Osteoblast (primary cell): ENCODE measurements around the gene MGAT5. TPM values are rescaled to one million over a fixed set of nuclear protein-coding genes. Genes with fewer than 3 reads are reported as not detected.

ENCODE experiments used
- DNase-seq: peaks from one replicate; pipeline ENCODE4 v3.0.0; 2011; ENCODE audit warnings: low spot score, mixed read lengths; ENCODE audit not compliant: insufficient read length; ENCODE audit errors: missing footprints
- H2AFZ ChIP-seq: 2 replicates; pipeline ENCODE4 v1.6.0; 2011; ENCODE audit warnings: mild to moderate bottlenecking, low read length
- H3K27ac ChIP-seq: 2 replicates; pipeline ENCODE4 v1.5.1; 2011; ENCODE audit warnings: mild to moderate bottlenecking, low read depth, low read length, moderate library complexity
- H3K27me3 ChIP-seq: 2 replicates; pipeline ENCODE4 v1.6.0; 2012; ENCODE audit warnings: mild to moderate bottlenecking, control low read depth, inconsistent platforms, low read length, moderate library complexity; ENCODE audit not compliant: insufficient read depth
- H3K36me3 ChIP-seq: 2 replicates; pipeline ENCODE4 v1.5.1; 2011; ENCODE audit warnings: mild to moderate bottlenecking, low read length, control low read depth, moderate library complexity; ENCODE audit not compliant: insufficient read depth
- H3K4me1 ChIP-seq: 2 replicates; pipeline ENCODE4 v1.5.1; 2011; ENCODE audit warnings: mild to moderate bottlenecking, low read length, control low read depth, moderate library complexity; ENCODE audit not compliant: insufficient read depth
- H3K4me2 ChIP-seq: 2 replicates; pipeline ENCODE4 v1.6.0; 2011; ENCODE audit warnings: mild to moderate bottlenecking, low read length; ENCODE audit not compliant: insufficient read depth
- H3K4me3 ChIP-seq: fragments of 200-600 bp; sonication (generic); 3 replicates; pipeline ENCODE4 v1.5.1; 2012; ENCODE audit warnings: mild to moderate bottlenecking, low read length, inconsistent platforms; ENCODE audit not compliant: insufficient read depth
- H3K79me2 ChIP-seq: 2 replicates; pipeline ENCODE4 v1.6.0; 2012; ENCODE audit warnings: mild to moderate bottlenecking, low read length, control low read depth, inconsistent platforms; ENCODE audit not compliant: insufficient read depth
- H3K9me3 ChIP-seq: 2 replicates; pipeline ENCODE4 v1.5.1; 2011; ENCODE audit warnings: low read depth, low read length, control low read depth
- H4K20me1 ChIP-seq: 2 replicates; pipeline ENCODE4 v1.6.0; 2012; ENCODE audit warnings: mild to moderate bottlenecking, low read length, control low read depth; ENCODE audit not compliant: insufficient read depth
- total RNA-seq: library from RNA; depleted of rRNA; stranded (reverse); fragments of >200 nt; gene quantifications from 2 replicates; pipeline ENCODE4 v1.2.3, GENCODE V29; 2012
- TF ChIP-seq, protein P1 (sequence below): IDR thresholded peaks from 2 replicates; pipeline ENCODE4 v1.5.1; 2011; ENCODE audit warnings: mild to moderate bottlenecking, low read depth, low read length, moderate library complexity; ENCODE audit errors: extremely low read depth

The MGAT5 gene
- total RNA-seq, 1 donor = 29.7 TPM

DNA sequence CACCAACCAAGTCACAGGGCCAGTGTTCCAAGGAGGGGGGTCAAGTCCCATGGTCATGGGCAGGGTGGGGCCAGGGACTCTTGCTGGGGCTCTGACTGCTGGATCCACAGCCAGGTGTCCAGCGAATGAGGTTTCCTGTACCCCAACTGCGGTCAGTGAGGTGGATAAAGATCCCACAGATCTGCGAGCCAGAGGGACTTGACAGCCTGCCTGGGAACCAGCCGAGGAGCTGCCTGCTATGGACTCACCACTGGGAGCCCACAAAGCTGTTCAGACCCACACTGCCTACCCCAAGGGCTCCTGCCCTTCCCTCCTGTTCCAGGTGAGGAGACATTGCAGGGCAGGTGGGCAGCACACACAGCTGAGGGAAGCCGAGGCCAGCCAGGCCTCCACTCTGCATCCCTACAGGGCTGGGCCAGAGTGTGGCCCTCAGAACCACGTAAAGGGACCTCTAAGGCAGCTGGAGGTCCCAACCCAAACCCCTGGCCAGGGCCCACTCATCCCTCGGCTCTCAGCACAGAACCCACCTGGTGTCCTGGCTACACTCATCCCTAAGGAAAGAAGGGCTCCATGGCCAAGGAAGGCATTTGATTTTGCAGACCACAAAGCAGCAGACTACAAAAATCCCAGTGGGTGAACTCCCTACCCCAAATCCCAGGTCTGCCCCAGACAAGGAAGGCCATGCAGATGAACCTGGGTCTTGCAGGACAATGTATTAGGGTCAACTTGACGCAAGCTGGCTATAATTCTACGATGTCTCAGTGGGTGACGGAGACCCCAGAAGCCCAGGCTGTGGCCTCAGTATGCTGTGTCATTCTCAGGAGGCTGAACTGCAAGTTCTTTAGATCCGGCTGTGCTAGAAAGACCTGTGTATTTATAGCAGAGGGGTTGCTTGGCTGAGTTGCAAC, 209.2 kb downstream of the MGAT5 start:
- Histone ChIP-seq H3K27ac (no peak overlapping the region), H3K79me2 (no peaks in the 10 kb centered on the region), H2AFZ (no peak overlapping the region), H3K36me3 (no peaks in the 10 kb centered on the region), H3K4me1 (no peaks in the 10 kb centered on the region), H3K4me2 (no peak overlapping the region), H3K9me3 (no peaks in the 10 kb centered on the region), H3K4me3 (no peak overlapping the region), H4K20me1 (no peaks in the 10 kb centered on the region), H3K27me3 (peaks cover 8% of the 10 kb centered on the region)
- TF ChIP-seq, protein P1, sequence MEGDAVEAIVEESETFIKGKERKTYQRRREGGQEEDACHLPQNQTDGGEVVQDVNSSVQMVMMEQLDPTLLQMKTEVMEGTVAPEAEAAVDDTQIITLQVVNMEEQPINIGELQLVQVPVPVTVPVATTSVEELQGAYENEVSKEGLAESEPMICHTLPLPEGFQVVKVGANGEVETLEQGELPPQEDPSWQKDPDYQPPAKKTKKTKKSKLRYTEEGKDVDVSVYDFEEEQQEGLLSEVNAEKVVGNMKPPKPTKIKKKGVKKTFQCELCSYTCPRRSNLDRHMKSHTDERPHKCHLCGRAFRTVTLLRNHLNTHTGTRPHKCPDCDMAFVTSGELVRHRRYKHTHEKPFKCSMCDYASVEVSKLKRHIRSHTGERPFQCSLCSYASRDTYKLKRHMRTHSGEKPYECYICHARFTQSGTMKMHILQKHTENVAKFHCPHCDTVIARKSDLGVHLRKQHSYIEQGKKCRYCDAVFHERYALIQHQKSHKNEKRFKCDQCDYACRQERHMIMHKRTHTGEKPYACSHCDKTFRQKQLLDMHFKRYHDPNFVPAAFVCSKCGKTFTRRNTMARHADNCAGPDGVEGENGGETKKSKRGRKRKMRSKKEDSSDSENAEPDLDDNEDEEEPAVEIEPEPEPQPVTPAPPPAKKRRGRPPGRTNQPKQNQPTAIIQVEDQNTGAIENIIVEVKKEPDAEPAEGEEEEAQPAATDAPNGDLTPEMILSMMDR = no peak
- DNase-seq = no peak

DNA sequence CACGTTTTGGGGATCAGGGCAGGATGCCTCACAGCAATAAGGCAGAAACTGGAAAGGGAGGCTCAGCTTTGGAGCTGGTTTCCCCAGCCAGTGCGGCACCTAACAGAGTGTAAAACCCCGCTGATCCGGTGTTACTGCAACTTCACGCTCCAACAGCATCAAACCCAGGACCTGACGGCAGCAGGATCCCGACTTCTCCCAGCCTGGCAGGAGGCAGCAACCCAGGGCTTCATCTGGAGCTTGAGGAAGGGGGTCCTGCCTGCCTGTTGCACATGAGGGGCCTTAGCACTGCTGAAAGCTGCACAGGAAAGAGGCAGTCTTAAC, 209.8 kb downstream of the MGAT5 start:
- H3K4me1 ChIP-seq = no peaks in the 10 kb centered on the region
- TF ChIP-seq, protein P1 = no peak
- no peaks in the 10 kb centered on the region for H3K9me3 ChIP-seq
- H3K4me3 ChIP-seq = no peak overlapping the region
- no peak for DNase-seq
- H2AFZ ChIP-seq = no peak overlapping the region
- no peak overlapping the region for H3K27ac ChIP-seq
- no peaks in the 10 kb centered on the region for H3K36me3 ChIP-seq
- H3K79me2 ChIP-seq = no peaks in the 10 kb centered on the region
- H3K27me3 ChIP-seq = peaks cover 8% of the 10 kb centered on the region
- no peak overlapping the region for H3K4me2 ChIP-seq
- no peaks in the 10 kb centered on the region for H4K20me1 ChIP-seq

DNA sequence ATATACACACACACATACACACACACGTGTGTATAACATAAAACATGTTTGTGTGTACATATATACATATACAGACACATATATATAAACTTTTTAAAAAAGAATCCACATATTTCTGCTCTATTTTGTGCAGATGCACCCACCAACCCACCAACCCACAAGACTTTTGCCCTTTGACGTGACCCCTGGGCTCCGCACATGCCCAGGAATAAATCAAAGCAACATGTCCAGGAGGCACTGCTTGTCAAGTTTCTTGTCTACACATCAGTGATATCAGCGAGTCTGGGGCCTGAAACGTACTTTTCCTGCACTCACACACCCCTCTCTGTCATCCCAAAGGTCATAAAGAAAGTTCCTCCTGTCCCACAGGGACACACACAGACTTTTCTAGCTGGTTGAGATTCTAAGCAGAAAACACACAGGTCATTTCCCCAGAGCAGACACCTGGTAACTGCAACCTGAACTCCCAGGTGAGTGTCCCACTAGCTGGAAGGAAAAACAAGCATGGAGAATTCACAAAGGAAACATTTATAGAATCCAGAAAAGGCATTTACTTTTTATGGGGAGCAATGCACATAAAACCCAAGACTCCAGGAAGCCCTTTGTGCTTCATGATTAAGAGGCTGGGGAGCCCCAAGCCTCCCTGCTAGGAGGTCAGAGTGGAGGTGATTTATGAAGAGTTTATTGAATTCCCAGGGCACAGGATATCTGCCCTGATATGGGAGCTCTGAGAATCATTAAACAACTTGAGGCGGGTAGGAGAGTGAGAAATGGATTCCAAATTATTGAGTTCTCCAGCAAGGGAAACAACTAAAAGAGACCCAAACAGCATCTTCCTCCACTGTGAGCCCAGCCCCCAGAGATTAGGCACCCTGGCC, 211.6 kb downstream of the MGAT5 start:
- H3K36me3 ChIP-seq = no peaks in the 10 kb centered on the region
- H3K27me3 ChIP-seq = peaks cover 8% of the 10 kb centered on the region
- H2AFZ ChIP-seq = no peak overlapping the region
- DNase-seq = no peak
- no peaks in the 10 kb centered on the region for H4K20me1 ChIP-seq
- no peak overlapping the region for H3K4me2 ChIP-seq
- no peaks in the 10 kb centered on the region for H3K4me1 ChIP-seq
- H3K27ac ChIP-seq = no peak overlapping the region
- H3K79me2 ChIP-seq = no peaks in the 10 kb centered on the region
- TF ChIP-seq, protein P1 = no peak
- H3K4me3 ChIP-seq = no peak overlapping the region
- no peaks in the 10 kb centered on the region for H3K9me3 ChIP-seq

DNA sequence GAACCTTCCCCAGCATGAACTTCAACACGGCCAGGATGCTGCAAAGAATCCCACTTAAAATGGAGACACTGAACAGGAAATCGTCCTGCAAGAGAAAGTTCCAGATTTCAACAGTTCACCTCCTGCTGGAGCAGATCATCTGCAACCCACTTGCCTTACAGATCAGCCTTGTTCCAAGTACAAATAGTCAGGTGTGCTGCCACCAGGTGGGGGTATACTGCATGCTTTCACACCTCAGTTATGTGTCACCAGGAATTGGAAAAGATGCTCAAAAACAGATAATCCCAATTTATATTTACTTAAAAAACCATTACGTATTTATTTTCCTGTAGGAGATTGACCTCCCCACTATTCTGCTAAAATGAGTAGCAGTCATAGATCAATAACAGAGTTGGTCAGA, 212.3 kb downstream of the MGAT5 start:
- Histone ChIP-seq H3K4me1 (no peaks in the 10 kb centered on the region), H3K4me3 (no peak overlapping the region), H3K9me3 (no peaks in the 10 kb centered on the region), H4K20me1 (no peaks in the 10 kb centered on the region), H3K79me2 (no peaks in the 10 kb centered on the region), H3K36me3 (no peaks in the 10 kb centered on the region), H3K27ac (no peak overlapping the region), H3K4me2 (no peak overlapping the region), H2AFZ (no peak overlapping the region), H3K27me3 (peaks cover 6% of the 10 kb centered on the region)
- TF ChIP-seq, protein P1 = no peak
- DNase-seq = no peak
